ENCODE data around the gene GPR17. TPM values are rescaled to one million over a fixed set of nuclear protein-coding genes. Genes with fewer than 3 reads are reported as not detected.

GPR17 gene
- total RNA-seq, 2 experiments from 2014 or later, result not detected

GRCh38 chr2:127662937-127663565 lies 17.1 kb downstream of the GPR17 start:
- Mint-ChIP-seq H3K27ac (no peak overlapping the region), H3K9me3 (ENCODE audit: insufficient read depth) (no peaks in the 10 kb centered on the region), H3K4me1 (ENCODE audit: low read depth) (peaks cover 6% of the 10 kb centered on the region), H3K27me3 (ENCODE audit: low read depth) (peaks cover 48% of the 10 kb centered on the region), H3K4me3 (no peak overlapping the region), H3K36me3 (ENCODE audit: low read depth) (no peaks in the 10 kb centered on the region)
- CTCF ChIA-PET, result interaction anchor here (2.4 kb wide), 1 partner anchor 72 kb away, joined by 7 read pairs; no protein-coding TSS in a partner anchor
- DNase-seq, result no peak
- POLR2A ChIA-PET, result no interaction called here
- ATAC-seq, result no peak

- peaks cover 6% of the 10 kb centered on the region for H3K4me1 Mint-ChIP-seq (ENCODE audit: low read depth)
- no peak overlapping the region for H3K27ac Mint-ChIP-seq
- H3K9me3 Mint-ChIP-seq (ENCODE audit: insufficient read depth), result no peaks in the 10 kb centered on the region
- peaks cover 48% of the 10 kb centered on the region for H3K27me3 Mint-ChIP-seq (ENCODE audit: low read depth)
- no peaks in the 10 kb centered on the region for H3K36me3 Mint-ChIP-seq (ENCODE audit: low read depth)
- ChIA-PET POLR2A (no interaction called here), CTCF (interaction anchor here (0.5 to 2.4 kb wide), 2 partner anchors 72 to 500 kb away, joined by 3 to 7 read pairs; no protein-coding TSS in a partner anchor)
- no peak overlapping the region for H3K4me3 Mint-ChIP-seq
- ATAC-seq (no peak), DNase-seq (no peak)
Measured at GRCh38 chr2:127663566-127664064, 17.7 kb downstream of the GPR17 start.

GRCh38 chr2:127664065-127664894 lies 18.3 kb downstream of the GPR17 start:
- H3K27me3 Mint-ChIP-seq (ENCODE audit: low read depth), result peaks cover 52% of the 10 kb centered on the region
- H3K4me1 Mint-ChIP-seq (ENCODE audit: low read depth), result peaks cover 6% of the 10 kb centered on the region
- CTCF ChIA-PET, result interaction anchor here (0.5 to 2.4 kb wide), 3 partner anchors 14 to 501 kb away, joined by 3 to 7 read pairs (median 3); no protein-coding TSS in a partner anchor
- no peak overlapping the region for H3K4me3 Mint-ChIP-seq
- POLR2A ChIA-PET, result no interaction called here
- no peaks in the 10 kb centered on the region for H3K9me3 Mint-ChIP-seq (ENCODE audit: insufficient read depth)
- H3K27ac Mint-ChIP-seq, result no peak overlapping the region
- no peak for DNase-seq
- no peaks in the 10 kb centered on the region for H3K36me3 Mint-ChIP-seq (ENCODE audit: low read depth)
- no peak for ATAC-seq

- ChIA-PET CTCF (interaction anchor here (1.3 to 2.4 kb wide), 2 partner anchors 15 to 73 kb away, joined by 3 to 7 read pairs; no protein-coding TSS in a partner anchor), POLR2A (no interaction called here)
- no peak for ATAC-seq
- no peaks in the 10 kb centered on the region for H3K9me3 Mint-ChIP-seq (ENCODE audit: insufficient read depth)
- DNase-seq, result no peak
- no peak overlapping the region for H3K4me3 Mint-ChIP-seq
- peaks cover 5% of the 10 kb centered on the region for H3K4me1 Mint-ChIP-seq (ENCODE audit: low read depth)
- H3K27me3 Mint-ChIP-seq (ENCODE audit: low read depth), result peaks cover 55% of the 10 kb centered on the region
- no peaks in the 10 kb centered on the region for H3K36me3 Mint-ChIP-seq (ENCODE audit: low read depth)
- no peak overlapping the region for H3K27ac Mint-ChIP-seq
Measured at GRCh38 chr2:127664895-127665225, 18.9 kb downstream of the GPR17 start.

GRCh38 chr2:127665267-127665893 lies 19.4 kb downstream of the GPR17 start:
- CTCF ChIA-PET, result interaction anchor here (1.3 to 2.4 kb wide), 2 partner anchors 15 to 74 kb away, joined by 3 to 7 read pairs; no protein-coding TSS in a partner anchor
- ATAC-seq, result no peak
- Mint-ChIP-seq H3K4me3 (no peak overlapping the region), H3K27me3 (ENCODE audit: low read depth) (peaks cover 57% of the 10 kb centered on the region), H3K36me3 (ENCODE audit: low read depth) (no peaks in the 10 kb centered on the region), H3K4me1 (ENCODE audit: low read depth) (peaks cover 4% of the 10 kb centered on the region), H3K9me3 (ENCODE audit: insufficient read depth) (no peaks in the 10 kb centered on the region), H3K27ac (no peak overlapping the region)
- POLR2A ChIA-PET, result no interaction called here
- no peak for DNase-seq

GRCh38 chr2:127669056-127669455 lies 23.1 kb downstream of the GPR17 start:
- ATAC-seq (no peak), DNase-seq (no peak)
- no peak overlapping the region for H3K4me3 Mint-ChIP-seq
- H3K27me3 Mint-ChIP-seq (ENCODE audit: low read depth), result peaks cover 65% of the 10 kb centered on the region
- no peak overlapping the region for H3K27ac Mint-ChIP-seq
- H3K4me1 Mint-ChIP-seq (ENCODE audit: low read depth), result no peaks in the 10 kb centered on the region
- H3K36me3 Mint-ChIP-seq (ENCODE audit: low read depth), result no peaks in the 10 kb centered on the region
- ChIA-PET POLR2A (no interaction called here), CTCF (interaction anchor here (1.0 kb wide), 1 partner anchor 77 kb away, joined by 4 read pairs; no protein-coding TSS in a partner anchor)
- no peaks in the 10 kb centered on the region for H3K9me3 Mint-ChIP-seq (ENCODE audit: insufficient read depth)

GRCh38 chr2:127670055-127670956 lies 24.4 kb downstream of the GPR17 start:
- ChIA-PET CTCF (interaction anchor here (1.0 kb wide), 1 partner anchor 79 kb away, joined by 4 read pairs; no protein-coding TSS in a partner anchor), POLR2A (no interaction called here)
- no peaks in the 10 kb centered on the region for H3K9me3 Mint-ChIP-seq (ENCODE audit: insufficient read depth)
- peaks cover 63% of the 10 kb centered on the region for H3K27me3 Mint-ChIP-seq (ENCODE audit: low read depth)
- ATAC-seq, result no peak
- no peak overlapping the region for H3K4me3 Mint-ChIP-seq
- peaks cover 4% of the 10 kb centered on the region for H3K4me1 Mint-ChIP-seq (ENCODE audit: low read depth)
- peaks cover 2% of the 10 kb centered on the region for H3K36me3 Mint-ChIP-seq (ENCODE audit: low read depth)
- H3K27ac Mint-ChIP-seq, result no peak overlapping the region
- DNase-seq, result no peak

GRCh38 chr2:127670957-127671290 lies 25.0 kb downstream of the GPR17 start:
- Mint-ChIP-seq H3K36me3 (ENCODE audit: low read depth) (peaks cover 2% of the 10 kb centered on the region), H3K27ac (no peak overlapping the region), H3K4me1 (ENCODE audit: low read depth) (peaks cover 4% of the 10 kb centered on the region), H3K9me3 (ENCODE audit: insufficient read depth) (no peaks in the 10 kb centered on the region), H3K27me3 (ENCODE audit: low read depth) (peaks cover 62% of the 10 kb centered on the region), H3K4me3 (no peak overlapping the region)
- CTCF ChIA-PET, result no interaction called here
- ATAC-seq, result no peak
- no peak for DNase-seq
- POLR2A ChIA-PET, result no interaction called here

GRCh38 chr2:127671557-127672302 lies 25.8 kb downstream of the GPR17 start:
- Mint-ChIP-seq H3K4me3 (no peak overlapping the region), H3K27ac (no peak overlapping the region), H3K9me3 (ENCODE audit: insufficient read depth) (no peaks in the 10 kb centered on the region), H3K36me3 (ENCODE audit: low read depth) (peaks cover 2% of the 10 kb centered on the region), H3K27me3 (ENCODE audit: low read depth) (peaks cover 62% of the 10 kb centered on the region), H3K4me1 (ENCODE audit: low read depth) (peaks cover 4% of the 10 kb centered on the region)
- CTCF ChIA-PET, result no interaction called here
- no peak for ATAC-seq
- DNase-seq, result no peak
- POLR2A ChIA-PET, result no interaction called here

- ATAC-seq (no peak), DNase-seq (no peak)
- peak overlapping the region; percentile 20 for H3K27ac Mint-ChIP-seq
- H3K4me3 Mint-ChIP-seq, result no peak overlapping the region
- no peaks in the 10 kb centered on the region for H3K9me3 Mint-ChIP-seq (ENCODE audit: insufficient read depth)
- peaks cover 4% of the 10 kb centered on the region for H3K4me1 Mint-ChIP-seq (ENCODE audit: low read depth)
- peaks cover 63% of the 10 kb centered on the region for H3K27me3 Mint-ChIP-seq (ENCODE audit: low read depth)
- H3K36me3 Mint-ChIP-seq (ENCODE audit: low read depth), result peaks cover 2% of the 10 kb centered on the region
- CTCF ChIA-PET, result no interaction called here
- POLR2A ChIA-PET, result interaction anchor here (0.6 kb wide), 1 partner anchor 11 kb away, joined by 3 read pairs; no protein-coding TSS in a partner anchor
Measured at GRCh38 chr2:127672341-127673224, 26.6 kb downstream of the GPR17 start.
